CD14-positive monocyte (primary cell): Measurements from ENCODE around the gene MEF2D. TPM values are rescaled to one million over a fixed set of nuclear protein-coding genes. Genes with fewer than 3 reads are reported as not detected.

Experiments used
- DNase-seq, 3 donors: peaks; one replicate each; pipeline ENCODE4 v3.0.0-alpha.2; 2011 to 2022
- H2AFZ ChIP-seq: 2 replicates; pipeline ENCODE4 v1.6.0; 2012; ENCODE audit warnings: mild to moderate bottlenecking, low read depth, low read length, inconsistent platforms; ENCODE audit not compliant: insufficient read depth, poor library complexity, severe bottlenecking
- H3K27ac ChIP-seq, 2 donors: 1 replicate in 1 of 2; 2 replicates in 1 of 2; pipeline ENCODE4 v1.5.1; 2012 to 2013; ENCODE audit warnings: low read length in 2 of 2, control low read depth in 1 of 2, inconsistent platforms in 1 of 2, low read depth in 1 of 2, mild to moderate bottlenecking in 1 of 2
- H3K27me3 ChIP-seq, 2 donors: one replicate each; pipeline versions ENCODE4 v1.6.0 to v1.6.1; 2011 to 2013; ENCODE audit warnings: low read length in 2 of 2; ENCODE audit not compliant: control insufficient read depth in 2 of 2, insufficient read depth in 2 of 2
- H3K36me3 ChIP-seq, 2 donors: replicated peaks in 1 of 2; 1 replicate in 1 of 2; 2 replicates in 1 of 2; pipeline versions ENCODE4 v1.5.1 to v1.6.1; 2012 to 2013; ENCODE audit warnings: low read length in 2 of 2, control low read depth in 1 of 2, inconsistent platforms in 1 of 2, mild to moderate bottlenecking in 1 of 2; ENCODE audit not compliant: insufficient read depth in 2 of 2, control insufficient read depth in 1 of 2
- H3K4me1 ChIP-seq, 2 donors: 1 replicate in 1 of 2; 2 replicates in 1 of 2; pipeline versions ENCODE4 v1.5.1 to v1.6.1; 2012 to 2013; ENCODE audit warnings: low read length in 2 of 2, control low read depth in 1 of 2, inconsistent platforms in 1 of 2, mild to moderate bottlenecking in 1 of 2, moderate library complexity in 1 of 2; ENCODE audit not compliant: insufficient read depth in 2 of 2, control insufficient read depth in 1 of 2
- H3K4me2 ChIP-seq: replicated peaks from 2 replicates; pipeline ENCODE3; 2012; ENCODE audit warnings: low read length, moderate library complexity, mild to moderate bottlenecking; ENCODE audit not compliant: poor library complexity, severe bottlenecking; ENCODE audit errors: extremely low read depth
- H3K4me3 ChIP-seq, 3 experiments: fragments of 200-600 bp in 1 of 3; sonication (generic) in 1 of 3; replicated peaks in 1 of 3; 1 replicate in 2 of 3; 2 replicates in 1 of 3; pipeline ENCODE4 v1.5.1; 2011 to 2013; ENCODE audit warnings: low read length in 3 of 3, mild to moderate bottlenecking in 3 of 3, control low read depth in 2 of 3, low read depth in 2 of 3, inconsistent platforms in 1 of 3, moderate library complexity in 1 of 3
- H3K79me2 ChIP-seq: 2 replicates; pipeline ENCODE4 v1.6.0; 2012; ENCODE audit warnings: mild to moderate bottlenecking, control low read depth, inconsistent platforms, low read length, moderate library complexity; ENCODE audit not compliant: insufficient read depth
- H3K9ac ChIP-seq: 2 replicates; pipeline ENCODE4 v1.6.0; 2017; ENCODE audit warnings: low read length, mild to moderate bottlenecking; ENCODE audit not compliant: insufficient read depth, poor library complexity, severe bottlenecking
- H3K9me3 ChIP-seq, 2 donors: replicated peaks in 1 of 2; 1 replicate in 1 of 2; 2 replicates in 1 of 2; pipeline versions ENCODE4 v1.5.1 to v1.6.1; 2012 to 2013; ENCODE audit warnings: low read length in 2 of 2, control low read depth in 1 of 2; ENCODE audit not compliant: control insufficient read depth in 1 of 2, insufficient read depth in 1 of 2
- H4K20me1 ChIP-seq: 2 replicates; pipeline ENCODE4 v1.6.0; 2012; ENCODE audit warnings: mild to moderate bottlenecking, low read length, control low read depth, moderate library complexity; ENCODE audit not compliant: insufficient read depth
- H3K27ac Mint-ChIP-seq, 7 donors: one replicate each; pipeline ENCODE4 v1.8.0; 2020; ENCODE audit warnings: mild to moderate bottlenecking in 7 of 7, mixed read lengths in 7 of 7, moderate library complexity in 6 of 7, inconsistent platforms in 2 of 7
- H3K27me3 Mint-ChIP-seq, 3 donors: one replicate each; pipeline ENCODE4 v1.8.0; 2021 to 2022; ENCODE audit warnings: low read depth in 3 of 3, mild to moderate bottlenecking in 3 of 3, mixed read lengths in 3 of 3, moderate library complexity in 3 of 3, inconsistent platforms in 1 of 3
- H3K36me3 Mint-ChIP-seq, 2 donors: one replicate each; pipeline ENCODE4 v1.8.0; 2020; ENCODE audit warnings: mixed read lengths in 2 of 2, inconsistent platforms in 1 of 2, mild to moderate bottlenecking in 1 of 2
- H3K4me1 Mint-ChIP-seq: one replicate; pipeline ENCODE4 v1.8.0; 2020; ENCODE audit warnings: mild to moderate bottlenecking, mixed read lengths
- H3K4me3 Mint-ChIP-seq, 2 donors: one replicate each; pipeline ENCODE4 v1.8.0; 2020; ENCODE audit warnings: mild to moderate bottlenecking in 2 of 2, mixed read lengths in 2 of 2, moderate library complexity in 1 of 2
- H3K9me3 Mint-ChIP-seq, 7 donors: one replicate each; pipeline ENCODE4 v1.8.0; 2020 to 2022; ENCODE audit warnings: mixed read lengths in 7 of 7, mild to moderate bottlenecking in 6 of 7, moderate library complexity in 6 of 7, inconsistent platforms in 2 of 7
- CTCF ChIP-seq: fragments of 200-600 bp; IDR thresholded peaks from one replicate; pipeline ENCODE4 v1.8.0; 2022; ENCODE audit warnings: antibody characterized with exemption, mild to moderate bottlenecking
- WGBS: methylation state at CpG from one replicate; pipeline ENCODE4 v1.1.5; 2013; ENCODE audit warnings: missing lambda C conversion rate; ENCODE audit not compliant: insufficient coverage; 5-methylcytosine and 5-hydroxymethylcytosine counted together
- intact Hi-C, 2 donors: fragments of 100-400 bp; cut with micrococcal nuclease; formaldehyde crosslinking; loops; one replicate each; pipeline versions ENCODE4 v1.15.0 to v1.15.1; 2023
- polyA plus RNA-seq, 3 donors: library from polyadenylated mRNA; depleted of rRNA in 1 of 3; unstranded in 2 of 3; stranded (reverse) in 1 of 3; fragments of 300-500 nt in 2 of 3; fragments of >200 nt in 1 of 3; fragmentation: Illumina TruSeq in 2 of 3; gene quantifications; 1 replicate in 2 of 3; 2 replicates in 1 of 3; pipeline ENCODE4 v1.2.3, GENCODE V29; 2012 to 2021

Gene MEF2D
- polyA plus RNA-seq, 3 donors = 4.5 to 66.4 (median 8.0) TPM

- intact Hi-C loops = no loop called here
- Histone ChIP-seq H3K27me3 (peaks cover 92 to 98% of the 10 kb centered on the region in 2 donors), H3K4me2 (no peak overlapping the region), H3K36me3 (no peaks in the 10 kb centered on the region), H3K79me2 (no peaks in the 10 kb centered on the region), H3K27ac (no peak overlapping the region), H3K4me3 (no peak overlapping the region), H3K9me3 (peaks cover 3 to 56% of the 10 kb centered on the region in 2 donors), H3K9ac (no peak overlapping the region), H4K20me1 (no peaks in the 10 kb centered on the region), H3K4me1 (peaks cover 10 to 14% of the 10 kb centered on the region in 2 donors), H2AFZ (no peak overlapping the region)
- Mint-ChIP-seq H3K9me3 (peaks cover 0 to 16% (median 10%) of the 10 kb centered on the region in 7 donors), H3K27me3 (peaks cover 97 to 100% (median 98%) of the 10 kb centered on the region in 3 donors), H3K4me1 (peaks cover 10% of the 10 kb centered on the region), H3K36me3 (peaks cover 5 to 9% of the 10 kb centered on the region in 2 donors), H3K27ac (no peak overlapping the region), H3K4me3 (peak overlapping the region in 1 of 2 donors; percentile 64)
- peak in 1 of 3 donors; percentile 16 for DNase-seq
- TF ChIP-seq CTCF = no peak
- no CpG with 5 or more reads among the region's 4 CpGs for WGBS
These were observed 69.2 kb downstream of the MEF2D start for GRCh38 chr1:156431366-156431765.

GRCh38 chr1:156430866-156431265, 69.7 kb downstream of the MEF2D start:
- Mint-ChIP-seq H3K4me3 (peak overlapping the region in 1 of 2 donors; percentile 76), H3K9me3 (peaks cover 0 to 16% (median 8%) of the 10 kb centered on the region in 7 donors), H3K4me1 (peaks cover 7% of the 10 kb centered on the region), H3K36me3 (peaks cover 5 to 9% of the 10 kb centered on the region in 2 donors), H3K27me3 (peaks cover 99 to 100% (median 100%) of the 10 kb centered on the region in 3 donors), H3K27ac (no peak overlapping the region)
- peaks cover 94 to 99% of the 10 kb centered on the region in 2 donors for H3K27me3 ChIP-seq
- no CpG with 5 or more reads among the region's 3 CpGs for WGBS
- no peak overlapping the region for H3K4me2 ChIP-seq
- peaks cover 3 to 56% of the 10 kb centered on the region in 2 donors for H3K9me3 ChIP-seq
- H3K4me3 ChIP-seq = no peak overlapping the region
- peaks cover 6 to 9% of the 10 kb centered on the region in 2 donors for H3K4me1 ChIP-seq
- DNase-seq = no peak
- no peak overlapping the region for H2AFZ ChIP-seq
- no peaks in the 10 kb centered on the region for H3K36me3 ChIP-seq
- no peak for TF ChIP-seq CTCF
- no peaks in the 10 kb centered on the region for H3K79me2 ChIP-seq
- H3K9ac ChIP-seq = no peak overlapping the region
- intact Hi-C loops = no loop called here
- H4K20me1 ChIP-seq = no peaks in the 10 kb centered on the region
- H3K27ac ChIP-seq = no peak overlapping the region
